Stimulated activated naive CD8-positive, alpha-beta T cell treated with anti-CD3 and anti-CD28 coated beads, Interleukin-15, amount 100 ng/mL, for 72 hours (primary cell): ENCODE measurements around the gene TBXAS1.
A peak's percentile ranks its signal among the peaks of the same experiment; 100 is the strongest.

Experiments used
- ATAC-seq: fragments of 150-1000 bp; cut with Tn5 transposase; 2 replicates; pipeline ENCODE4 v1.10.0; 2021; ENCODE audit warnings: mild to moderate bottlenecking, moderate library complexity
- DNase-seq, 2 donors: peaks; one replicate each; pipeline ENCODE4 v3.0.0; 2021 to 2022
- H3K27ac Mint-ChIP-seq, 2 donors: one replicate each; pipeline ENCODE4 v1.8.0; 2022; ENCODE audit warnings: mild to moderate bottlenecking in 2 of 2, mixed read lengths in 2 of 2, moderate library complexity in 2 of 2
- H3K27me3 Mint-ChIP-seq: one replicate; pipeline ENCODE4 v1.8.0; 2022; ENCODE audit warnings: mixed read lengths
- H3K4me1 Mint-ChIP-seq: one replicate; pipeline ENCODE4 v1.8.0; 2022; ENCODE audit warnings: mild to moderate bottlenecking, mixed read lengths
- H3K4me3 Mint-ChIP-seq, 2 donors: one replicate each; pipeline ENCODE4 v1.8.0; 2022; ENCODE audit warnings: mild to moderate bottlenecking in 2 of 2, mixed read lengths in 2 of 2, moderate library complexity in 1 of 2
- H3K9me3 Mint-ChIP-seq, 2 donors: one replicate each; pipeline ENCODE4 v1.8.0; 2022; ENCODE audit warnings: mixed read lengths in 2 of 2

TBXAS1 gene

GRCh38 chr7:140039066-140039465 is 210.0 kb downstream of the TBXAS1 start:
- no peak overlapping the region for H3K4me3 Mint-ChIP-seq
- no peak for ATAC-seq
- peaks cover 30% of the 10 kb centered on the region for H3K4me1 Mint-ChIP-seq
- peak overlapping the region in 1 of 2 donors; percentile 11 for H3K27ac Mint-ChIP-seq
- H3K27me3 Mint-ChIP-seq: no peaks in the 10 kb centered on the region
- no peaks in the 10 kb centered on the region for H3K9me3 Mint-ChIP-seq
- no peak for DNase-seq

GRCh38 chr7:140039896-140040295 is 210.8 kb downstream of the TBXAS1 start:
- H3K4me3 Mint-ChIP-seq: no peak overlapping the region
- no peaks in the 10 kb centered on the region for H3K27me3 Mint-ChIP-seq
- no peaks in the 10 kb centered on the region for H3K9me3 Mint-ChIP-seq
- no peak for ATAC-seq
- no peak for DNase-seq
- H3K4me1 Mint-ChIP-seq: peaks cover 30% of the 10 kb centered on the region
- H3K27ac Mint-ChIP-seq: peak overlapping the region; percentile 46 to 55

DNA sequence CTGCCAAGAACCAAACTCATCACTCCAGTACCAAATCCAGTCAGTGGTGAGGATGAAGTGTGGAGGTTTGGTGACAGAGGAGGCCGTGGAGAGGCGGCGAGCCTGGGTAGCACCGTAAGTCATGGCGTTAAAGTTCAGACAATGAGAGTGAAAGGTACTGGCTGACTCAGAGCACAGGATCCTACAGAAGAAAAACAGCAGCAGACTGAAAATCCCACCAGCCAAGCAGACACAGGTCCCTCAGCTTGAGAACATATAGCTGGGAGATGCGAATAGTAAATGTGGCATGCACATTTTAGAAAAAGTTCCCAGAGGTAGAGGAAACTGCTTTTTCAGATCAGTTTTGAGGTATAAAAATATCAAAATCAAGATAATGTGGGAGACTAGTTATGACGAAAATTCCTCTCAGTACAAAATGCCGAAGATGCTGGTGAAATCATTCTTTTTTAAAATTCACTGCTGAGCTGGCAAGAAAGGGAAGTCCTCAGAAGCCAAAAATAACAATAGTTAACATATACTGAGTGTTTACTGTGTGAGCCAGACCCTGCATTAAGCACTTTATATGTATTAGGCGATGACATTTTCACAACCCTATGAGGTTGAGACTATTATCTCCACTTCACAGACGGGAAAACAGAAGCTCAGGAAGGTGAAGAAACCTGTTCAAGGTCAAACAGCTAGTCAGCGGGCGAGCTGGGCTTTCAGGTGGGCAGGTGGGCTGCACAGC is 212.8 kb downstream of the TBXAS1 start:
- ATAC-seq: no peak

GRCh38 chr7:140042386-140042670 is 213.3 kb downstream of the TBXAS1 start:
- no peak for ATAC-seq
- Mint-ChIP-seq H3K27ac (peak overlapping the region in 1 of 2 donors; percentile 36), H3K9me3 (no peaks in the 10 kb centered on the region), H3K27me3 (no peaks in the 10 kb centered on the region), H3K4me3 (no peak overlapping the region), H3K4me1 (peaks cover 15% of the 10 kb centered on the region)
- no peak for DNase-seq

More for the DNA sequence above, 212.8 kb downstream of the TBXAS1 start:
- Mint-ChIP-seq H3K9me3 (no peaks in the 10 kb centered on the region), H3K4me1 (peaks cover 15% of the 10 kb centered on the region), H3K27ac (peak overlapping the region in 1 of 2 donors; percentile 43), H3K4me3 (no peak overlapping the region), H3K27me3 (no peaks in the 10 kb centered on the region)
- no peak for DNase-seq

GRCh38 chr7:140044251-140044650 is 215.2 kb downstream of the TBXAS1 start:
- Mint-ChIP-seq H3K27ac (no peak overlapping the region), H3K4me3 (no peak overlapping the region), H3K27me3 (no peaks in the 10 kb centered on the region), H3K4me1 (peaks cover 11% of the 10 kb centered on the region), H3K9me3 (no peaks in the 10 kb centered on the region)
- ATAC-seq (no peak), DNase-seq (no peak)

DNA sequence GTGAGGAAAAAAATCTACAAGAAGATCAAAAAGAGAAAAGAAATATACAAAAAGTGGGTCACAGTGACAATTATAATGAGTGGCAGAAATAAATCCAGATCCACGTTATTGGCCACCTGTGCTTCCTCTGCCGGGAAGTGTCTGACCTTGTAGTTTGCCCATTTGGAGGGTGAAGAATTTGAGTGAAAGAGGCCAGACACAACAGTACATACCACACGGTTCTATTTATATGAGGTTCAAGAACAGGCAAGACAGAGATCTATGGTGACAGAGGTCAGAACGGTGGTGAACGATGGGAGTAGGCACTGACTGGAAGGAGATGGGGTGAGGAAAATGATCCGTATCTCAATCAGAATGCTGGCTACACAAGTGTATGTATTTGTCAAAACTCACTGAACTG is 216.6 kb downstream of the TBXAS1 start:
- ATAC-seq (no peak), DNase-seq (no peak)
- Mint-ChIP-seq H3K27me3 (no peaks in the 10 kb centered on the region), H3K9me3 (no peaks in the 10 kb centered on the region), H3K4me1 (peaks cover 14% of the 10 kb centered on the region), H3K4me3 (no peak overlapping the region), H3K27ac (no peak overlapping the region)

- Mint-ChIP-seq H3K4me3 (no peak overlapping the region), H3K4me1 (peaks cover 16% of the 10 kb centered on the region), H3K9me3 (no peaks in the 10 kb centered on the region), H3K27me3 (no peaks in the 10 kb centered on the region), H3K27ac (no peak overlapping the region)
- ATAC-seq (no peak), DNase-seq (no peak)
Measured at GRCh38 chr7:140047197-140047596, 218.1 kb downstream of the TBXAS1 start.

DNA sequence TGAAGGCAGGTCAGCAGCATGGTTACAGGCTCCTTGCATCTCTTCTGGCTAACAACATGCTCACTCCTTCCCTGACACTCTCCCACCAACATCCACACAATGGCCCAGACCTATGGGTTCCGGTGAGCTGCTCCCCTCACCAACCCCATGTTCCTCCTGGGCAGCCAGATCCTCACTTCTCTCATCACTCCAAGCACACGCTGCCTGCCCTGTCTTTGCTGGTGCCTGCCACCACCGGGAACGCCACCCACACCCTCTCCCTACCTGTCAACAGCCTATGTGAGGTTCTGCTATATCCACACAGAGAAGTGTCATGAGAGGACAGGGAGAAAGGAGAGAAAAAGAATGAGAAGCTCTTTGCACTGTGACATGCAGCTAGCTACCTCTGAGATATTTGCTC is 219.1 kb downstream of the TBXAS1 start:
- Mint-ChIP-seq H3K9me3 (no peaks in the 10 kb centered on the region), H3K4me1 (peaks cover 18% of the 10 kb centered on the region), H3K4me3 (no peak overlapping the region), H3K27me3 (no peaks in the 10 kb centered on the region), H3K27ac (no peak overlapping the region)
- DNase-seq (no peak), ATAC-seq (no peak)

DNA sequence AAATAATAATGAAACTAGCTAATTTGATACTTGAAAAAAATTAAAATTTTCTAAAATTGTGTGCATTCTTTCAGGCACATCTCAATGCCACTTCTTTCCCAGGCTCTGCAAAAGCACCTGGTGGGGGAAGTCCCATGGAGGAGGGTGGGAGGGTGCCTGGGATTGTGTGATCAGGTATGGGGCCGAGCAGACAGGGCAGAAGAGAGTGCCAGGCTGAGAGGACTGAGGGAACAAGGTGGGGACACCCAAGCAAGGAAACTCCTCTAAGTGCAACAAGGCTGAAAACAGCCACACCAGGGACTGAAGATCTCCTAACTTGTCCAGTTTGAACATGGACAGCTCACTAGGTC is 219.9 kb downstream of the TBXAS1 start:
- H3K4me3 Mint-ChIP-seq: no peak overlapping the region
- no peak for ATAC-seq
- H3K9me3 Mint-ChIP-seq: no peaks in the 10 kb centered on the region
- no peak overlapping the region for H3K27ac Mint-ChIP-seq
- no peak for DNase-seq
- H3K4me1 Mint-ChIP-seq: peaks cover 27% of the 10 kb centered on the region
- no peaks in the 10 kb centered on the region for H3K27me3 Mint-ChIP-seq

DNA sequence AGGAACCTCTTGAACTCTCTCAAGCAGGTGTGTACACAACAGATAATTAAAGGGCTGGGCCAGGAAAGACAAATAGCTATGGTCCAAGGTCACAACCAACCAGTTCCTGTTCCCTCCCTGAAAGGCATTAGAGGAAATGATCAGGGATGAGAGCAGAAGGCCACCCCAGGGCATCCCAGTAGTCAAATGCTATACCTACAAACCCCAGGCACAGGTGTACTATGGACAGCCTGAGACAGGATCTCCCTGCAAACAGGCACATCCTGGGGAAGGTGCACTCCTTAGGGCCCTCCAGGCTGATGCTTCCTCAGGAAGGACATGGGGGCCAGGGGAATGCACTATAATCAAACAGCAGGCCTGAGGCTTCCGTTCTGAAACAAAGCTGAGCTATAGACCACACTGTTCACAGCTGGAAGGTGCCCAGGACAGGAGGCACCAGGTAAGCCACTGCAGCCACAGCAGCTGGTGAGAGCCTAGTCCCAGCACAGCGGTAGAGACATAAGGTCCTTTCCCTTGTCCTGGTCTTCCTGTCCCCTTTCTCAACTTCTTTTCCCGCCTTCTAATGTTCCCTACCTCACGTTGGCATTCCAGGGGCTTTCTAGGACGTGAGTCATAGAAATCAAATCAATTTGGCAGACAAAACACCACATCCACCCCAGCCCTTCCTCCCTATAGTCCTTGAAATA is 220.4 kb downstream of the TBXAS1 start:
- Mint-ChIP-seq H3K27ac (no peak overlapping the region), H3K4me1 (peaks cover 32% of the 10 kb centered on the region), H3K9me3 (no peaks in the 10 kb centered on the region), H3K27me3 (no peaks in the 10 kb centered on the region), H3K4me3 (no peak overlapping the region)
- DNase-seq: no peak
- no peak for ATAC-seq

DNA sequence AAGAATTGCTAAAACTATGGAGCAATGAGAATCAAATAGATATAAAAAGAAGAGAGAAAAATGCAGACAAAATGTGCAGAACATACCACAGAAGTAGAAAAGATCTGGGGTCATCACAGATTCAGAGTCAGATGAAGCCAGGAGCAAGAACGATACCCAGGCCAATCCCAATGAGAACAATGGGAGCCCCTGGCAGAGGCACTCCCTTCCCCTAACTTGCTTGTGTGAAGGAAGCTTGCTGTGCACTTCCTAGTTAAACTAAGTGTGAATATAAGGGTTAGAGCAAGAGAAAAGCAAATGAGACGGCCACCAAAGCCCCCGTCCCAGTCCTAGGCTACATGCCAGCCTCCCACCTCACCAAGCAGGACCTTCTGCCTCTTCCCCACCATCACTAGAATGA is 221.0 kb downstream of the TBXAS1 start:
- Mint-ChIP-seq H3K4me1 (peaks cover 37% of the 10 kb centered on the region), H3K27ac (no peak overlapping the region), H3K27me3 (no peaks in the 10 kb centered on the region)

GRCh38 chr7:140051820-140052219 is 222.8 kb downstream of the TBXAS1 start:
- Mint-ChIP-seq H3K9me3 (no peaks in the 10 kb centered on the region), H3K4me3 (no peak overlapping the region), H3K27me3 (no peaks in the 10 kb centered on the region), H3K4me1 (peaks cover 50% of the 10 kb centered on the region), H3K27ac (no peak overlapping the region)
- ATAC-seq (no peak), DNase-seq (no peak)

More for the DNA sequence above, 221.0 kb downstream of the TBXAS1 start:
- no peaks in the 10 kb centered on the region for H3K9me3 Mint-ChIP-seq
- ATAC-seq: no peak
- DNase-seq: no peak
- no peak overlapping the region for H3K4me3 Mint-ChIP-seq

- Mint-ChIP-seq H3K4me3 (peak overlapping the region; percentile 23 to 46), H3K27ac (no peak overlapping the region), H3K4me1 (peaks cover 68% of the 10 kb centered on the region), H3K9me3 (no peaks in the 10 kb centered on the region), H3K27me3 (no peaks in the 10 kb centered on the region)
- ATAC-seq: no peak
- DNase-seq: no peak
Measured at GRCh38 chr7:140053812-140054539, 224.9 kb downstream of the TBXAS1 start.

DNA sequence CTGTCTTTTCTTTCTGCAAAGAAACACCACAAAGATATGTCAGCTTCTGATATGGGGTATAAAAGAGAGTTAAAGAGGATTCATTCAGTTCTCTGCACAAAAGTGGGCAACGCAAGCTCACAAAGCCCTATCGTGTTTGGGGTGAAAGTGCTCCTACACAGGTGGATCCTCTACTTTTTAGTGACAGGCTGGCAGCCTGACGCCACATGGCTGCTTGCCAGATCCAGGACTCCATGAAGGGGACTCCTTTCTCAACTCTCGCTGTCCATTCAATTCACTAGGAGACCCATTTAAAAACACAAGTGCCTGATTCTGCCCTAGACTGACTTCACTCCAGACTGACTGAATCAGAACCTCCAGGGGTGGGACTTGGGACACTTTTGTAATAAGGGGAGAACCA is 225.7 kb downstream of the TBXAS1 start:
- ATAC-seq (no peak), DNase-seq (no peak)
- peaks cover 71% of the 10 kb centered on the region for H3K4me1 Mint-ChIP-seq
- no peak overlapping the region for H3K4me3 Mint-ChIP-seq
- H3K9me3 Mint-ChIP-seq: no peaks in the 10 kb centered on the region
- H3K27ac Mint-ChIP-seq: no peak overlapping the region
- no peaks in the 10 kb centered on the region for H3K27me3 Mint-ChIP-seq

DNA sequence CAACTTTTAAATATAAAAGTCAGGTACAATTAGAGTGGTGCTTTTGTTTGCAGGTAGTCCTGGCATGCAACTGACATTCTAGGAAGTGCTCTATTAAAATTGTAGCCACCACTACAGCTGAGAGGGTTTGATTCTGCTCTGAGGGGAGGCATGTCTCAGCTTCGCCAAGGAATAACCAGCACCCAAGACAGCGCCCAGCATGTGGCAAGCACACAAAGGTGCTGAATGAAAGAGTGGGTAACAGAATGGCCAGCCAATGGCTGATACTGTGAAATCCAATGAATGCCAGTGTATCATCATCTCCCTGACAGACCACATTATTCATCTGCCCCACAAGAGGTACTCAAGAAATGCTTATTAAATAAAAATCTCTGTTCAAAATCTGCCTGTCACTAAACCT is 226.8 kb downstream of the TBXAS1 start:
- Mint-ChIP-seq H3K27ac (no peak overlapping the region), H3K4me1 (peaks cover 71% of the 10 kb centered on the region), H3K4me3 (no peak overlapping the region), H3K9me3 (no peaks in the 10 kb centered on the region), H3K27me3 (no peaks in the 10 kb centered on the region)
- DNase-seq (no peak), ATAC-seq (no peak)

DNA sequence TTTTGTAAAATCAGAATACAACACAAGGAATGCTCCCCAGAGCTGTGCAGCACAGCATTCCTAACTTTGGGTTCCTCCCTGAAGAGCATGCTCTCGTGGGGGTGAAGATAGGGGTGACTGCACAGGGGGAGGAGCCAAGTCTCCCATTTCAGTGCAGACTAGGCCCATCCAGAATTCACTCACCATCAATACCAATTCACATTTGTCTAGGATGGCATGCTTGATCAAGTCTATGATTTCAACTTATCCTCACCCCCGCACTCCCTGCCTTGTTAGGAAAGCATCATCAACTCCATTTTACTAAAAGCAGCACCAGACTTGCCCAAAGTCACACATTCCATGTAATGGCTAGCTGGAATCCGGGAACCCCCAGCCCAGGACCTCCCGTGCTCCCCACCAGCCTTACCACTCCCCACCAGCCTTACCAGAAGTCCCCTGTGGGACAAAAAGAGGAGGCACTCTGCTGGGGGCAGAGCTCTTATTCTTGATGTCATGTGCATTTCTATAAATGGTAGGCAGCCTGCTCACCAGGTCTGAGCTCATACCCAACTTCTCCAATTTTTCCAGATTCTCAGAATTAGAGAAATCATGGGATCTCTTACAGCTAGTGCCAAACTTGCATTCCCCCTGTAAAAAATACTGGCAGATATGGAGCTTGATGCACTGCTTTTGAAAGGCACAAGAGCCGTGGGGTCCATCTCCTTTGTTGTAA is 227.5 kb downstream of the TBXAS1 start:
- no peaks in the 10 kb centered on the region for H3K27me3 Mint-ChIP-seq
- DNase-seq (no peak), ATAC-seq (no peak)
- H3K4me1 Mint-ChIP-seq: peaks cover 78% of the 10 kb centered on the region
- H3K4me3 Mint-ChIP-seq: peak overlapping the region in 1 of 2 donors; percentile 48
- H3K27ac Mint-ChIP-seq: no peak overlapping the region
- no peaks in the 10 kb centered on the region for H3K9me3 Mint-ChIP-seq
